ENCODE measurements around the gene ERCC3.

- TF ChIP-seq ZNF790 (CRISPR knock-in tag; IDR thresholded peaks at IDR 0.05; ENCODE audit: borderline replicate concordance) (no peak), ZNF558 (CRISPR knock-in tag; IDR thresholded peaks at IDR 0.05; ENCODE audit: borderline replicate concordance) (no peak)
Measured at GRCh38 chr2:127228102-127228501, 65.8 kb downstream of the ERCC3 start.
